GM19467 (cell line): Measurements from ENCODE around the gene NCOA5.
"Not testable (repeated sequence)": the region's sequence is repeated elsewhere in the genome, so short reads cannot be mapped to it uniquely, and the experiment has no call there.

Source experiments
- ATAC-seq: cut with Tn5 transposase; IDR thresholded peaks from one replicate; pipeline ENCODE4 v1.9.1; 2021; ENCODE audit warnings: mild to moderate bottlenecking, moderate library complexity; ENCODE audit not compliant: unreplicated experiment

The NCOA5 gene

GRCh38 chr20:46099491-46100287 is 9.9 kb upstream of the NCOA5 start:
- ATAC-seq = no peak

GRCh38 chr20:46093531-46093930 is 3.8 kb upstream of the NCOA5 start:
- ATAC-seq = no peak

- ATAC-seq = not testable (repeated sequence)
Measured at GRCh38 chr20:46091622-46092535, 2.1 kb upstream of the NCOA5 start.

- ATAC-seq = peak; percentile 12
Measured at GRCh38 chr20:46089167-46089416, 670 bp downstream of the NCOA5 start.

GRCh38 chr20:46088409-46089166 is 1.2 kb downstream of the NCOA5 start:
- no peak for ATAC-seq

GRCh38 chr20:46087161-46087560 is 2.6 kb downstream of the NCOA5 start:
- no peak for ATAC-seq

GRCh38 chr20:46085179-46085851 is 4.4 kb downstream of the NCOA5 start:
- no peak for ATAC-seq

- ATAC-seq = no peak
Measured at GRCh38 chr20:46084805-46085178, 5.0 kb downstream of the NCOA5 start.

GRCh38 chr20:46083531-46084061 is 6.2 kb downstream of the NCOA5 start:
- no peak for ATAC-seq

- ATAC-seq = no peak
Measured at GRCh38 chr20:46083101-46083500, 6.7 kb downstream of the NCOA5 start.

GRCh38 chr20:46081074-46081473 is 8.7 kb downstream of the NCOA5 start:
- no peak for ATAC-seq

GRCh38 chr20:46078954-46079353 is 10.8 kb downstream of the NCOA5 start:
- ATAC-seq = no peak

- no peak for ATAC-seq
Measured at GRCh38 chr20:46077642-46078305, 12.0 kb downstream of the NCOA5 start.

- no peak for ATAC-seq
Measured at GRCh38 chr20:46076806-46077205, 13.0 kb downstream of the NCOA5 start.

- no peak for ATAC-seq
Measured at GRCh38 chr20:46074006-46074405, 15.8 kb downstream of the NCOA5 start.

- ATAC-seq = no peak
Measured at GRCh38 chr20:46073443-46073842, 16.3 kb downstream of the NCOA5 start.

- no peak for ATAC-seq
Measured at GRCh38 chr20:46073024-46073423, 16.7 kb downstream of the NCOA5 start.

- no peak for ATAC-seq
Measured at GRCh38 chr20:46071573-46071972, 18.2 kb downstream of the NCOA5 start.

- no peak for ATAC-seq
Measured at GRCh38 chr20:46070215-46070900, 19.4 kb downstream of the NCOA5 start.

- no peak for ATAC-seq
Measured at GRCh38 chr20:46065691-46066090, 24.1 kb downstream of the NCOA5 start.
